MV-4-11 (cell line): Measurements from ENCODE around the gene LRP2.

Source experiments
- DNase-seq: peaks from one replicate; lab custom pipeline; 2025; lab: John Stamatoyannopoulos, UW

LRP2 gene

GRCh38 chr2:169240405-169240804, 121.9 kb downstream of the LRP2 start:
- DNase-seq, result no peak

- no peak for DNase-seq
Measured at GRCh38 chr2:169237939-169238338, 124.4 kb downstream of the LRP2 start.

- DNase-seq, result peak; percentile 32
Measured at GRCh38 chr2:169237286-169237685, 125.0 kb downstream of the LRP2 start.

- no peak for DNase-seq
Measured at GRCh38 chr2:169232551-169233154, 129.7 kb downstream of the LRP2 start.

GRCh38 chr2:169230204-169230603, 132.1 kb downstream of the LRP2 start:
- DNase-seq, result no peak

GRCh38 chr2:169229590-169229989, 132.7 kb downstream of the LRP2 start:
- DNase-seq, result no peak

GRCh38 chr2:169225906-169226305, 136.4 kb downstream of the LRP2 start:
- DNase-seq, result no peak

GRCh38 chr2:169225233-169225750, 137.0 kb downstream of the LRP2 start:
- no peak for DNase-seq

- DNase-seq, result no peak
Measured at GRCh38 chr2:169222665-169223064, 139.7 kb downstream of the LRP2 start.

GRCh38 chr2:169221745-169222369, 140.5 kb downstream of the LRP2 start:
- DNase-seq, result peak; percentile 22

GRCh38 chr2:169210917-169211316, 151.4 kb downstream of the LRP2 start:
- no peak for DNase-seq

- DNase-seq, result no peak
Measured at GRCh38 chr2:169208026-169208425, 154.3 kb downstream of the LRP2 start.

- DNase-seq, result no peak
Measured at GRCh38 chr2:169205176-169205575, 157.2 kb downstream of the LRP2 start.

- DNase-seq, result no peak
Measured at GRCh38 chr2:169203952-169204351, 158.4 kb downstream of the LRP2 start.

GRCh38 chr2:169200756-169201155, 161.6 kb downstream of the LRP2 start:
- DNase-seq, result no peak

GRCh38 chr2:169193618-169194017, 168.7 kb downstream of the LRP2 start:
- DNase-seq, result no peak

- DNase-seq, result no peak
Measured at GRCh38 chr2:169190197-169190775, 172.0 kb downstream of the LRP2 start.

GRCh38 chr2:169189132-169189531, 173.2 kb downstream of the LRP2 start:
- no peak for DNase-seq

GRCh38 chr2:169185711-169186110, 176.6 kb downstream of the LRP2 start:
- no peak for DNase-seq

- no peak for DNase-seq
Measured at GRCh38 chr2:169184074-169184473, 178.3 kb downstream of the LRP2 start.

GRCh38 chr2:169182573-169182972, 179.8 kb downstream of the LRP2 start:
- DNase-seq, result no peak

GRCh38 chr2:169178804-169179390, 183.4 kb downstream of the LRP2 start:
- DNase-seq, result no peak

- no peak for DNase-seq
Measured at GRCh38 chr2:169178364-169178763, 184.0 kb downstream of the LRP2 start.
